Nephron progenitor cell (in vitro differentiated cells): ENCODE data around the gene ARFIP1.

Source experiments
- DNase-seq: peaks from one replicate; pipeline ENCODE4 v3.0.0; 2021
- H3K27ac Mint-ChIP-seq: 2 replicates; pipeline ENCODE4 v1.8.0; 2021; ENCODE audit warnings: mild to moderate bottlenecking, moderate library complexity, mixed read lengths
- H3K27me3 Mint-ChIP-seq: 2 replicates; pipeline ENCODE4 v1.8.0; 2021; ENCODE audit warnings: mild to moderate bottlenecking, low read depth, mixed read lengths; ENCODE audit not compliant: poor library complexity
- H3K36me3 Mint-ChIP-seq: 2 replicates; pipeline ENCODE4 v1.8.0; 2021; ENCODE audit warnings: low read depth, mixed read lengths
- H3K4me1 Mint-ChIP-seq: 2 replicates; pipeline ENCODE4 v1.8.0; 2021; ENCODE audit warnings: mixed read lengths
- H3K4me3 Mint-ChIP-seq: 2 replicates; pipeline ENCODE4 v1.8.0; 2021; ENCODE audit warnings: mild to moderate bottlenecking, moderate library complexity, mixed read lengths
- H3K9me3 Mint-ChIP-seq: 2 replicates; pipeline ENCODE4 v1.8.0; 2021; ENCODE audit warnings: mild to moderate bottlenecking, moderate library complexity, mixed read lengths
- TF ChIP-seq, protein P1 (sequence below): fragments of 200-600 bp; sonication (generic); IDR thresholded peaks from 2 replicates; pipeline ENCODE4 v1.5.0; 2021; ENCODE audit warnings: antibody characterized with exemption

ARFIP1 gene

GRCh38 chr4:152778656-152779512 lies 870 bp upstream of the ARFIP1 start:
- Mint-ChIP-seq H3K4me1 (peaks cover 59% of the 10 kb centered on the region), H3K36me3 (peaks cover 13% of the 10 kb centered on the region), H3K27me3 (peaks cover 6% of the 10 kb centered on the region), H3K9me3 (no peaks in the 10 kb centered on the region), H3K4me3 (peak overlapping the region; percentile 92), H3K27ac (peak overlapping the region; percentile 98)
- TF ChIP-seq, protein P1, sequence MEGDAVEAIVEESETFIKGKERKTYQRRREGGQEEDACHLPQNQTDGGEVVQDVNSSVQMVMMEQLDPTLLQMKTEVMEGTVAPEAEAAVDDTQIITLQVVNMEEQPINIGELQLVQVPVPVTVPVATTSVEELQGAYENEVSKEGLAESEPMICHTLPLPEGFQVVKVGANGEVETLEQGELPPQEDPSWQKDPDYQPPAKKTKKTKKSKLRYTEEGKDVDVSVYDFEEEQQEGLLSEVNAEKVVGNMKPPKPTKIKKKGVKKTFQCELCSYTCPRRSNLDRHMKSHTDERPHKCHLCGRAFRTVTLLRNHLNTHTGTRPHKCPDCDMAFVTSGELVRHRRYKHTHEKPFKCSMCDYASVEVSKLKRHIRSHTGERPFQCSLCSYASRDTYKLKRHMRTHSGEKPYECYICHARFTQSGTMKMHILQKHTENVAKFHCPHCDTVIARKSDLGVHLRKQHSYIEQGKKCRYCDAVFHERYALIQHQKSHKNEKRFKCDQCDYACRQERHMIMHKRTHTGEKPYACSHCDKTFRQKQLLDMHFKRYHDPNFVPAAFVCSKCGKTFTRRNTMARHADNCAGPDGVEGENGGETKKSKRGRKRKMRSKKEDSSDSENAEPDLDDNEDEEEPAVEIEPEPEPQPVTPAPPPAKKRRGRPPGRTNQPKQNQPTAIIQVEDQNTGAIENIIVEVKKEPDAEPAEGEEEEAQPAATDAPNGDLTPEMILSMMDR: no peak
- peak; percentile 59 for DNase-seq

DNA sequence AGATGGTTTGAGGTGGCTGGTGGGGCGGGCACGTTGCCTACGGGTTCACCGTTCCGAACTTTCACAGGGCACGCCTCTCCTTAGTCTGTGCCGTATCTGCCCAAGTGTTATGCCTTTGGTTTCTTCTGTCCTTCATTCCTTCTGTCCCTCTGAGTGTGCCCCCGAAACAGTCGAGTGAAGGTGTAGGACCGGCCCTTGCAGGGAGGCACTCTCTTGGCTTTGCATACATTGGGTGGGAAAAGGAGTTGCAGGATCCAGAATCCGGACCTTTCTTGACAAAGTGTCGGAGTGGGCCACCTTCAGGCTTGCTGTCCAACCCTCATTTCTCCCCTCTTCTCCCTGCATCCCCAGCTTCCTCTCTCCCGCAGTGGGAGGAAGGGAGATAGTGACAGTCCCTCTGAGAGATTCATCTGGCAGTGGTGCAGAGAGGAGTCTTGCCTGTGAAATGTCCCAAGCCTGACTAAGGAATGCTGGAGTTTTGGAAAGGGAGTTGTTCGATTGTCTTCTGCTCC lies 569 bp downstream of the ARFIP1 start:
- no peaks in the 10 kb centered on the region for H3K9me3 Mint-ChIP-seq
- peak; percentile 25 for DNase-seq
- H3K4me1 Mint-ChIP-seq: peaks cover 74% of the 10 kb centered on the region
- peak overlapping the region; percentile 98 for H3K27ac Mint-ChIP-seq
- H3K4me3 Mint-ChIP-seq: peak overlapping the region; percentile 92
- peaks cover 4% of the 10 kb centered on the region for H3K36me3 Mint-ChIP-seq
- H3K27me3 Mint-ChIP-seq: peaks cover 10% of the 10 kb centered on the region
- TF ChIP-seq, protein P1: no peak

GRCh38 chr4:152784490-152785350 lies 5.0 kb downstream of the ARFIP1 start:
- DNase-seq: peak; percentile 49
- Mint-ChIP-seq H3K4me1 (peaks cover 73% of the 10 kb centered on the region), H3K9me3 (no peaks in the 10 kb centered on the region), H3K4me3 (peak overlapping the region; percentile 46), H3K27me3 (peaks cover 6% of the 10 kb centered on the region), H3K36me3 (peaks cover 4% of the 10 kb centered on the region), H3K27ac (peak overlapping the region; percentile 60)
- TF ChIP-seq, protein P1: no peak

DNA sequence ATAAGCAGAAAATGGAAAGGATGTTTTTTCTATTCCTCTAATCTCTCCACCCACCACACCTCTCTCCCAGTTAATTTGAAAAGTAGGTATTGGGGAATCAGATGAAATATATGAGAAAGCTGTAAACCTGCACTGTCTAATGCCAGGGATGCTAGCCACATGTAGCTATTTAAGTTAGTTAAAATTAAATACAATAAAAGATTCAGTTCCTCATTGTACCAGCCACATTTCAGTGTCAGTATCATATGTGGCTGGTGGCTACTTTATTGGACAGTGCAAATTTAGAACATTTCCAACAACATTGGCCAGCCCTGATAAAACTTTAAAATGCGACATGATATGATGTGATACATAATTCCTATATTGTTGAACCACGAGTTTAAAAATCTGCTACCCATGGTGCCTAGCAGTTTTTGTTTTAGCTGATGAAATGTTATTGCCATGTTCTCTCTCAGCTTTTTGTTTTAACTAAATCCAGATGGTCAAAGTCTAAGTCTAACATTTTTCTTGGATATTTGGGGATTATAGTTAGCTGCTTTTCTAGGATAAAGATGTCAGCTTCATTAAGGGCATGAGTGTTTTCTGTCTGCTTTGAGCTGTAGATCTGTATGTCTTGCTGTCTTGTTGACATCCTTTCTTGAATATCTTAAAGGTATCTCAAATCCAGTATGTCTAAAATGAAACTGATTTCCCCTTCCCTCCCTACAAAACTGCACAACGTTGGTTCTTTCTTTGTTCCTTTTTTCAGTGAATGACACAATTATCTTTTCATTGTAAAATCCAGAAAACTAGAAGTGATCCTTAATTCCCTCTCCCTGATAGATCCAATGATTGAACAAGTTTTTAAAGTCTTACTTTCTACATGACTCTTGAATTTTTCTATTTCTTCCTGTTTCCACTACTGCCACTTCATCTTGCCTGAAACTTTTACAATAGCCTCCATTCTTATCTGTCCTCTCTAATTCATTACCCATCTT lies 6.2 kb downstream of the ARFIP1 start:
- Mint-ChIP-seq H3K9me3 (no peaks in the 10 kb centered on the region), H3K36me3 (peaks cover 4% of the 10 kb centered on the region), H3K27me3 (peaks cover 3% of the 10 kb centered on the region), H3K27ac (peak overlapping the region; percentile 53), H3K4me3 (peak overlapping the region; percentile 28), H3K4me1 (peaks cover 73% of the 10 kb centered on the region)
- DNase-seq: no peak
- TF ChIP-seq, protein P1: no peak

DNA sequence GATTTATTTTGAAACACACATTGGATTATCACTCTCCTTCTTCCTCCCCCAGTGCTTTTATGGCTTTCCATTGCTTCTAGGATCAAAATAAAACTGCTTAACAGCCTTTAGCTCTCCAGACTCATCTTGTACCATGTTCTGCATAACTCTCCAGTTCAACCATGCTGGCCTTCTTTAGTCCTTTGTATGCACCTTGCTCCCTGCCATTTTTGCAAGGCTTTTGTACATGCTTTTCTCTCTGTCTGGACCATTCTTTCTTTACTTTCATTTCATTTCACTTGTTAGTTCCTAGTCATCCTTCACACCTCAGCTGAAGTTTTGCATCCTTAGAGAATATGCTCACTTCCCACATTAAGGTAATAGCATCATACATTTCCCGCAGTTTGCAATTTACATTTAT lies 6.9 kb downstream of the ARFIP1 start:
- H3K27ac Mint-ChIP-seq: peak overlapping the region; percentile 53
- peaks cover 4% of the 10 kb centered on the region for H3K36me3 Mint-ChIP-seq

More for the DNA sequence above, 6.9 kb downstream of the ARFIP1 start:
- Mint-ChIP-seq H3K9me3 (no peaks in the 10 kb centered on the region), H3K4me3 (peak overlapping the region; percentile 28), H3K4me1 (peaks cover 67% of the 10 kb centered on the region), H3K27me3 (peaks cover 3% of the 10 kb centered on the region)
- TF ChIP-seq, protein P1: no peak
- DNase-seq: no peak
